ENCODE results near the gene TRMT112. TPM values are rescaled to one million over a fixed set of nuclear protein-coding genes. Genes with fewer than 3 reads are reported as not detected.

TRMT112 gene
- total RNA-seq, 1 donor from 2014 or later, result 257 TPM

DNA sequence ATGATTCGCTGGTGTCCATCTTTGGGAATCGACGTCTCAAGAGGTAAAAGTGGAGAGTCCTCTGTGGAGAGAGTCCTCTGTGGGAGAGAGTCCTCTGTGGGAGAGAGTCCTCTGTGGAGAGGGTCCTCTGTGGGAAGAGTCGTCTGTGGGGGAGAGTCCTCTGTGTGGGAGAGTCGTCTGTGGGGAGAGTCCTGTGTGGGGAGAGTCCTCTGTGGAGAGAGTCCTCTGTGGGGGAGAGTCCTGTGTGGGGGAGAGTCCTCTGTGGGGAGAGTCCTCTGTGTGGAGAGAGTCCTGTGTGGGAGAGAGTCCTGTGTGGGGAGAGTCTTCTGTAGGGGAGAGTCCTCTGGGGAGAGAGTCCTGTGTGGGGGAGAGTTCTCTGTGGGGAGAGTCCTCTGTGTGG is 3.7 kb upstream of the TRMT112 start:
- Histone ChIP-seq H4K20me1 (ENCODE audit: low read depth) (peaks cover 10% of the 10 kb centered on the region), H2AFZ (replicated peaks) (no peak overlapping the region), H3F3A (ENCODE audit: low read depth) (peaks cover 21% of the 10 kb centered on the region), H3K4me2 (no peak overlapping the region), H3K27ac (no peak overlapping the region), H3K79me2 (ENCODE audit: low read depth) (peaks cover 25% of the 10 kb centered on the region), H3K9ac (no peak overlapping the region), H3K4me1 (peaks cover 12% of the 10 kb centered on the region), H3K36me3 (no peaks in the 10 kb centered on the region), H3K4me3 (no peak overlapping the region), H3K27me3 (no peaks in the 10 kb centered on the region), H3K9me3 (ENCODE audit: low read depth) (no peaks in the 10 kb centered on the region)
- no peaks in the 10 kb centered on the region for H3K9me3 Mint-ChIP-seq
- H3K4me1 Mint-ChIP-seq, result peaks cover 15% of the 10 kb centered on the region
- H3K36me3 Mint-ChIP-seq, result peaks cover 10% of the 10 kb centered on the region
- H3K27me3 Mint-ChIP-seq (ENCODE audit: insufficient read depth, low read depth), result peaks cover 8% of the 10 kb centered on the region
- no peak overlapping the region for H3K27ac Mint-ChIP-seq
- TF ChIP-seq EZH2phosphoT487 (IDR thresholded peaks at IDR 0.05) (no peak), EZH2 (IDR thresholded peaks at IDR 0.05) (no peak)
- TF ChIP-seq, protein P1, sequence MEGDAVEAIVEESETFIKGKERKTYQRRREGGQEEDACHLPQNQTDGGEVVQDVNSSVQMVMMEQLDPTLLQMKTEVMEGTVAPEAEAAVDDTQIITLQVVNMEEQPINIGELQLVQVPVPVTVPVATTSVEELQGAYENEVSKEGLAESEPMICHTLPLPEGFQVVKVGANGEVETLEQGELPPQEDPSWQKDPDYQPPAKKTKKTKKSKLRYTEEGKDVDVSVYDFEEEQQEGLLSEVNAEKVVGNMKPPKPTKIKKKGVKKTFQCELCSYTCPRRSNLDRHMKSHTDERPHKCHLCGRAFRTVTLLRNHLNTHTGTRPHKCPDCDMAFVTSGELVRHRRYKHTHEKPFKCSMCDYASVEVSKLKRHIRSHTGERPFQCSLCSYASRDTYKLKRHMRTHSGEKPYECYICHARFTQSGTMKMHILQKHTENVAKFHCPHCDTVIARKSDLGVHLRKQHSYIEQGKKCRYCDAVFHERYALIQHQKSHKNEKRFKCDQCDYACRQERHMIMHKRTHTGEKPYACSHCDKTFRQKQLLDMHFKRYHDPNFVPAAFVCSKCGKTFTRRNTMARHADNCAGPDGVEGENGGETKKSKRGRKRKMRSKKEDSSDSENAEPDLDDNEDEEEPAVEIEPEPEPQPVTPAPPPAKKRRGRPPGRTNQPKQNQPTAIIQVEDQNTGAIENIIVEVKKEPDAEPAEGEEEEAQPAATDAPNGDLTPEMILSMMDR (IDR thresholded peaks at IDR 0.05), result no peak
- DNase-seq (ENCODE audit: low spot score), result no peak
- peak overlapping the region; percentile 72 for H3K4me3 Mint-ChIP-seq

DNA sequence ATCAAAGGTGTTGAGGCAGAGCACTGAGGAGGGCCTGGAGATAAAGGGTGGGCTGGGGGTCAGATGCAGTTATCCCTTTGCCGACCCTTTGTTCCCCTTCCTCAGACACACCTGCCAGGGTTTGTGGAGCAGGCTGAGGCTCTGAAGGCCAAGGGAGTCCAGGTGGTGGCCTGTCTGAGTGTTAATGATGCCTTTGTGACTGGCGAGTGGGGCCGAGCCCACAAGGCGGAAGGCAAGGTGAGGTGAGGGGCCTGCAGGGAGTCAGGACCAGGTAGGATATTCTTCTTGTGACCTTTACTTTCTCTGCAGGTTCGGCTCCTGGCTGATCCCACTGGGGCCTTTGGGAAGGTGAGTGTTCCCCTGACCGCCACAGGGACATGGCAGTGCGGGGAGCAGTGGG is 3.2 kb upstream of the TRMT112 start:
- Histone ChIP-seq H3K27ac (no peak overlapping the region), H3F3A (ENCODE audit: low read depth) (peaks cover 23% of the 10 kb centered on the region), H3K79me2 (ENCODE audit: low read depth) (peaks cover 26% of the 10 kb centered on the region), H3K27me3 (no peaks in the 10 kb centered on the region), H4K20me1 (ENCODE audit: low read depth) (peaks cover 12% of the 10 kb centered on the region), H3K4me1 (peaks cover 12% of the 10 kb centered on the region), H3K4me3 (no peak overlapping the region), H3K9me3 (ENCODE audit: low read depth) (no peaks in the 10 kb centered on the region), H3K9ac (no peak overlapping the region), H2AFZ (replicated peaks) (no peak overlapping the region), H3K36me3 (no peaks in the 10 kb centered on the region), H3K4me2 (no peak overlapping the region)
- no peak for DNase-seq (ENCODE audit: low spot score)
- H3K9me3 Mint-ChIP-seq, result no peaks in the 10 kb centered on the region
- peaks cover 8% of the 10 kb centered on the region for H3K27me3 Mint-ChIP-seq (ENCODE audit: insufficient read depth, low read depth)
- peaks cover 15% of the 10 kb centered on the region for H3K4me1 Mint-ChIP-seq
- peak overlapping the region; percentile 66 for H3K4me3 Mint-ChIP-seq
- peaks cover 10% of the 10 kb centered on the region for H3K36me3 Mint-ChIP-seq
- H3K27ac Mint-ChIP-seq, result no peak overlapping the region
- TF ChIP-seq, protein P1 (IDR thresholded peaks at IDR 0.05), result no peak
- no peak for TF ChIP-seq EZH2phosphoT487 (IDR thresholded peaks at IDR 0.05)
- no peak for TF ChIP-seq EZH2 (IDR thresholded peaks at IDR 0.05)

DNA sequence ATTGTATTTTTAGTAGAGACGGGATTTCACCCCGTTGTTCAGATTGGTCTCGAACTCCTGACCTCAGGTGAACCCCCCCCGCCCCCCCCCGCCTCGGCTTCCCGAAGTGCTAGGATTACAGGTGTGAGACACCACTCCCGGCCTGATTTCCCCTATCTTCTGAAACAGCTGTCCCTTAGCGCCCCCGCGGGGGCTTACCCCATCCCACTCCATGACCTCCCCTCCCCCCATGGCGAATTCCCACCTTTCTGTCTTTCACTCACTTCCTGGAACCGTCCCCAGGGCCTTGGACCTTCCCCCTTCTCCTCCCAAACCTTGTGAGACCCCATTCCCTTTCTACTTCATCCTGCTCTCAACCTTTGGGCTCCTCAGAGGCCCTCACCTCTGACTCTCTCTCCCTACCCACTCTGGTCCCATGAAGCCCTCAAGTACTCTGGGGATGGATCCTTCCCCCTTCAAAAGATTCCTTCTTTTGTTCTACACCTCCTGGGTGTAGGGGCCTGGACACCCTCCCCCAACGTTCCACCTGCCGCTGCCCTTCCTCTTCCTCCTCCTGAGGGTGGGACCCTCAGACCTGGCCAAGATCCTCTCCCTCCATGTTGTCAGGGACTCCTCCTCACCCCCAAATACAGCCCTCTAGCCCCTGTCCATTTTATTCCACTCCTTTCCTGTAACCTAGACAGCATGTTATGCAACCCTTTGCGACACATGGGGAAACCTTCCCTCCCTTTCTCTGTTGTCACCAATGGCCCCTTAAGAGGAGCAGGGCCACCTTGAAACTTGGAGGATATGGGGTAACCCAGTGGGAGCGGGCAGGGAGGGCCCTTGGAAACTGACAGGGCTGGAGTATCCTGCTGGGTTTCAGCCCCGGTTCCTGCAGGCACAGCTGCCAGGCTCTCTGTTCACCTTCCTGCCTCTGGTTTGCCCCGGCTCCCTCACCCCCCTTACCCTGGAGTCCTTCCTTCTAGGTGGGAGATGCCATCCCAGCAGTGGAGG is 1.7 kb upstream of the TRMT112 start:
- Histone ChIP-seq H3K27me3 (no peaks in the 10 kb centered on the region), H3K4me1 (peaks cover 12% of the 10 kb centered on the region), H3F3A (ENCODE audit: low read depth) (peaks cover 29% of the 10 kb centered on the region), H3K27ac (no peak overlapping the region), H2AFZ (replicated peaks) (peak overlapping the region; percentile 78), H3K9me3 (ENCODE audit: low read depth) (no peaks in the 10 kb centered on the region), H3K36me3 (no peaks in the 10 kb centered on the region), H4K20me1 (ENCODE audit: low read depth) (peaks cover 12% of the 10 kb centered on the region), H3K9ac (peak overlapping the region; percentile 55), H3K4me2 (peak overlapping the region; percentile 72), H3K4me3 (peak overlapping the region; percentile 82), H3K79me2 (ENCODE audit: low read depth) (peaks cover 26% of the 10 kb centered on the region)
- TF ChIP-seq EZH2 (IDR thresholded peaks at IDR 0.05) (no peak), EZH2phosphoT487 (IDR thresholded peaks at IDR 0.05) (no peak)
- TF ChIP-seq, protein P1 (IDR thresholded peaks at IDR 0.05), result no peak
- Mint-ChIP-seq H3K9me3 (no peaks in the 10 kb centered on the region), H3K4me1 (peaks cover 17% of the 10 kb centered on the region), H3K27me3 (ENCODE audit: insufficient read depth, low read depth) (peaks cover 8% of the 10 kb centered on the region), H3K4me3 (peak overlapping the region; percentile 95), H3K36me3 (peaks cover 12% of the 10 kb centered on the region), H3K27ac (peak overlapping the region; percentile 30)
- DNase-seq (ENCODE audit: low spot score), result no peak
